GM19438 (cell line): ENCODE results near the gene GATM.

Experiments
- ATAC-seq: cut with Tn5 transposase; IDR thresholded peaks from one replicate; pipeline ENCODE4 v1.9.1; 2021; ENCODE audit warnings: low read depth; ENCODE audit not compliant: unreplicated experiment

The GATM gene, protein sequence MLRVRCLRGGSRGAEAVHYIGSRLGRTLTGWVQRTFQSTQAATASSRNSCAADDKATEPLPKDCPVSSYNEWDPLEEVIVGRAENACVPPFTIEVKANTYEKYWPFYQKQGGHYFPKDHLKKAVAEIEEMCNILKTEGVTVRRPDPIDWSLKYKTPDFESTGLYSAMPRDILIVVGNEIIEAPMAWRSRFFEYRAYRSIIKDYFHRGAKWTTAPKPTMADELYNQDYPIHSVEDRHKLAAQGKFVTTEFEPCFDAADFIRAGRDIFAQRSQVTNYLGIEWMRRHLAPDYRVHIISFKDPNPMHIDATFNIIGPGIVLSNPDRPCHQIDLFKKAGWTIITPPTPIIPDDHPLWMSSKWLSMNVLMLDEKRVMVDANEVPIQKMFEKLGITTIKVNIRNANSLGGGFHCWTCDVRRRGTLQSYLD

DNA sequence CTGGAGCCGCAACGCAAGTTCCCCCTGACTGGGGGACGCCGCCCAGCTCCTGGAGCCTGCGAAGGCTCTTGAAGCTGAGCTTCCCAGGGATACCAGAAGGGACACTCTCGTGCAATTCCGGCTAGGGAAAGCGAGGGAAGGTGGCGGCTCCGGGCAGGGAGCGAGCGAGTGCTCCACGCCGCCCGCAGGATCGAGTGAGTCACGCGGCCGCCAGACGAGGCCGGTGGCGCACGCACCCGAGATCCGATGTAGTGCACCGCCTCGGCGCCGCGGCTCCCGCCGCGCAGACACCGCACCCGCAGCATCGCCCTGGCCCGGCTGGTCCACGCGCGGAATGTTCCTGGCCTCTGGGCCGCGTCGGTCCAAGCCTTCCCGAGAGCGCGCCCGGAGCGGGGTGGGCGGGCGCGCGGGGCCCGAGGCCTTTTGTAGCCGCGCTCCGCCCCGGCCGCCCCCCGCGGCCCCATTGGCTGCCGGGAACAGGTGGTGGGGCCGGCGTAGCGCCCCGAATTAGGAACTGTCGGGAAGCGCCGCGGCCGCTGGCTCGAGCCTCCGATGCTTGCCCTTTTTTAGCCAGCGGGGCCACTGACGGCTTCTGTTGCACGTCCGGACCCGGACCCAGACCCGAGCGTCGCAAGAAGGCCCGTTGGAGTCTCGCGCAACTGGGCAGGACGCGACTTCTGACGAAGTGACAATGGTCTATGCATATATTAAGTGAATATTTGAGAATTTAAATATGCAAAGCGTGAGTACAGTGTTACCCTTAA lies at the start of gene GATM:
Gene GATM, minus strand, starts transcription at position 396 of the 764 bp plus-strand sequence. Its CDS starts 91 bp downstream, at position 305.
- peak; percentile 80 for ATAC-seq

DNA sequence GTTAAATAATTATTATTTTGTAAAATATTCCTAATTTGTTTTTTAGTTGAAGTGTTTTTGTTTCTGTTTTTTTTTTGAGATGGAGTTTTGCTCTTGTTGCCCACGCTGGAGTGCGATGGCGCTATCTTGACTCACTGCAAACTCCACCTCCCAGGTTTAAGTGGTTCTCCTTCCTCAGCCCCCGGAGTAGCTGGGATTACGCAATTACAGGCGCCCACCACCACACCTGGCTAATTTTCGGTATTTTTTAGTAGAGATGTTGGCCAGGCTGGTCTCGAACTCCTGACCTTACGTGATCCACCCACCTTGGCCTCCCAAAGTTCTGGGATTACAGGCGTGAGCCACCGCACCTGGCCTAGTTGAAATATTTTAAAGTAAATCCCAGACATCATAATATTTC lies 48.7 kb upstream of the GATM start:
- ATAC-seq, result no peak

DNA sequence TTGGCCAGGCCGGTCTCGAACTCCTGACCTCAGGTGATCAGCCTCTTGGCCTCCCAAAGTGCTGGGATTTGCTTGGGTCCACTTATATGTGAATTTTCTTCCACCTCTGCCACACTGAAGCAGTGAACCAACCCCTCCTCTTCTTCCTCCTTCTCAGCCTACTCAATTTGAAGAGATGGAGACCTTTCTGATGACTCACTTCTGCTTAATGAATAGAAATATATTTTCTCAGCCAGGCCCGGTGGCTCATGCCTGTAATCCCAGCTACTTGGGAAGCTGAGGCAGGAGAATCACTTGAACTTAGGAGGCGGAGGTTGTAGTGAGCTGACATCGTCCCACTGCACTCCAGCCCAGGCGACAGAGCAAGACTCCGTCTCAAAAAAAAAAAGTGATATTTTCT lies 46.8 kb upstream of the GATM start:
- ATAC-seq, result no peak

DNA sequence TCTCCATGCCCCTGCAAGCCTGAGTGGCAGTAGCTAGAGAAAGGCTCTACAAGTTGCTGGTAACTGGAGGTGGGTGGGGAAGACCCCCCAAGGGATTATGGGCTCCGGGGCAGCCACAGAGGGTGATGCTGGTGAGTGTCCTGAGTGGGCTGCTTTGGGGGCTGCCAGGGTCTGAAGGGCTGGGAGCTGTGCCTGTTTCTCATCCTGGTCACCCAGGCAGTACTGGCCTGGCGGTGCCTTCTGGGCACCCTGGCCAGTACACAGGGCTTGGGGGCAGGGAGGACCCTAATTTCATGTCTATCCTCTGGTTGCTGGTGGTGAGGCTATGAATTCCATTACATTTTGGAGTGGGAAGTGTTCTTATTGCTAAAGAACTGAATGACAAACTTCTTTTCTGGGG lies 46.1 kb upstream of the GATM start:
- no peak for ATAC-seq

DNA sequence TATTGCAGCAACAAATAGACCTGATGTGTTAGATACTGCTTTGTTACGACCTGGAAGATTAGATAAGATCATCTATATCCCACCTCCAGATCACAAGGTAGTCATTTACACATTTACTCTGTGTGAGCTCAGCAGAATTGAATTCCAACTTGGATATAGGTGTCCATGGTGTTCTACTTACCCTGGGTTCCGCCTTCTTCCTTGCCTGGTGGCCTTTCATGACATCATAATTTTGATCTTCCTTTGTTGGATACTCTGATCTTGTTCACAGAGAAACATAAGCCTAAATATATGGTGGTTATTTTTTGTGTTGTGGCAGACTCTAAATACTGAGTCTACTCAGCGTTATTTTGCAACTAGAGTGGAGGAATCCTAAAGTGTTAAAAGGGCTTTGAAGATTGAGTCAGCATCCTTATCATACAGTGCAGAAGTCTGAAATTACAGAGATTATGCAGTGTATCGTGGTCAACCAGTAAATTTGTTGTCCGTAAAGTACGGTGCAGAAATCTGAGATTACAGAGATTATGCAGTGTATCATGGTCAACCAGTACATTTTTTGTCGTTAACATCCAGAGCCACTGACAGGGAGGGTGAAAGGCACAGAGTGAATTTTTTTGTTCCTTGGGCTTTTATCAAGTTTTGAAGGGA lies 39.1 kb upstream of the GATM start:
- no peak for ATAC-seq

DNA sequence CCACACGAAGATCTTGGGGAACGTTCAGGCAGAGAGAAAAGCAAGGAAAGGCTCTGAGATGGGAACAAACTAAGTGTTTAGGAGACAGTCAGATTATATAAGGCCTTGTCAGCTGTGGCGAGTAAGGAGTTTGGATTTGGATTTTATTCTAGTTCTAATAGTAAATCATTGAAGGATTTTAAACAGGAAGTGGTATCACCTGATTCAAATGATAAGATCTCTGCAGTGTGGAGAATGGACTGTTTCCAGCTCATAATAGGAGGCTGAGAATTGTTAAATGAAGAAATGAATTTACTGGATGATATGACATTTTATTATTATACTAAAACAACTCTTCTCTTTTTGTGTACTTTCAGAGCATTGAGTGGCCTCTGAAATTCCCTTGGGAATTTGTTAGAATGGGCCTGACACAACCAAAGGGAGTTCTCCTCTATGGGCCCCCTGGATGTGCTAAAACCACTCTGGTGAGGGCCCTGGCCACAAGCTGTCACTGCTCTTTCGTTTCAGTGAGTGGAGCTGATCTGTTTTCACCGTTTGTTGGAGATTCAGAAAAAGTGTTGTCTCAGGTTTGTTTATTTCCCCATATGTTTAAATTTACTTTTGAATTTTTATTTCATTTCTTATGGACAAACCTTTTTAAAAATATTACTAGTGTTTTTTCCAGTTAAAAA lies 36.0 kb upstream of the GATM start:
- ATAC-seq, result no peak

DNA sequence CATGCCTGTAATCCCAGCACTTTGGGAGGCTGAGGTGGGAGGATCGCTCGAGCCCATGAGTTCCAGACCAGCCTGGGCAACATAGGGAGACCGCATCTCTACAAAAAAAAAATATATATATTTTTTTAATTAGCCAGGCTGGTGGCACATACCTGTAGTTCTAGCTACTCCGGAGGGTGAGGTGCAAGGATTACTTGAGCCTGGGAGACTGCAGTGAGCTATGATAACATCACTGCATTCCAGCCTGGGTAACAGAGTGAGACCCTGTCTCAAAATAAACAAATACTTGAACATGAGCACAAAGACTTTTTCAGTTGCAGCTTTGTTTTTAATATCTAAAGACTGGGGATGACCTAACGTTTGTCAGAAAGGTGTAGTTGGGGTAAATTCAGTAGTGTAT lies 31.3 kb upstream of the GATM start:
- no peak for ATAC-seq

DNA sequence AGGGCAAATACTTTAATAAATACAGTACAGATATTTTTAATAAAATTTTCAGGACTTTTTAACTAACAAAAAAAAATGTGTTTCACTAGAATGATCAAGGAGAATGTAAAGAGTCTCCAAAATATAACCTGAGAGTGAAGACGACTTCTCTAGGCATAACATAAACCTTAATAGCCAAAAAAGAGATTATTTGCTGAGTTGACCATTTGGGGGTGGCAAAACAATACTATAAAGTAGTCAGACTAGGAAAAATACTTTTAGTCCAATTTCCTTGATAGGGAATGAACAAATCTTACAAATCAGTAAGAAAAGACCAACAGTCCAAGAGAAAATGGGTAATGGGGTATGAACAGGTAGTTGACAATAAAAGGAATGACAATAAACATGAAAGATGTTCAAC lies 29.4 kb upstream of the GATM start:
- ATAC-seq, result no peak

DNA sequence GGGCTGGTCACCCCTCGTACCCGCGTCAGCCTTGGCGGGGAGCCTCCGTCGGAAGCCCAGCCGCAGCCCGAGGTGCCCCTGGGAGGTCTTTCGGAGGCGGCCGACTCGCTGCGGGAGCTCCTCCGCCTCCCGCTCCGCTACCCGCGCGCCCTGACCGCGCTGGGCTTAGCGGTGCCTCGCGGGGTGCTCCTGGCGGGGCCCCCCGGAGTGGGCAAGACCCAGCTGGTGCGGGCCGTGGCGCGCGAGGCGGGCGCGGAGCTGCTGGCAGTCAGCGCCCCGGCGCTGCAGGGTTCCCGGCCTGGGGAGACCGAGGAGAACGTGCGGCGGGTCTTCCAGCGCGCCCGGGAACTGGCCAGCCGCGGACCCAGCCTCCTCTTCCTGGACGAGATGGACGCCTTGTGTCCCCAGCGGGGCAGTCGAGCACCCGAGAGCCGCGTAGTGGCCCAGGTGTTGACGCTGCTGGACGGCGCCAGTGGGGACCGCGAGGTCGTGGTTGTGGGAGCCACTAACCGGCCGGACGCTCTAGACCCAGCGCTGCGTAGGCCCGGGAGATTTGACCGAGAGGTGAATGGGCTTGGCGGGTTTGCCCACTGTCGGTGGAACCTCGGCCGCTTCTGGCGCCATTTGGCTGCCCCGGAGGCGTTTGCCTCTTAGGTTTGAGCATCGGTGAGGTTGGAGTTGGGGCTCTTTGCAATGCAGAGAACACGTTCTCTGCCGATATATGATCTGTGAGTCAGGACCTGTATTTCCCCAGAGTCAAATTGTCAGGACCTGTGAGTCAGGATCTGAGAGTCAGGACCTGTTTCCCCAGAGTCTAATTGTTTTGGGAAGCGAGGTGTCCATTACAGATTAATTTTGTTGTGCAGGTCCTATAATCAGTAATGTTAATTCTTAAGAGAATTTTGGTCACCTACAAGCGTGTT lies 24.9 kb upstream of the GATM start:
- ATAC-seq, result peak; percentile 38

DNA sequence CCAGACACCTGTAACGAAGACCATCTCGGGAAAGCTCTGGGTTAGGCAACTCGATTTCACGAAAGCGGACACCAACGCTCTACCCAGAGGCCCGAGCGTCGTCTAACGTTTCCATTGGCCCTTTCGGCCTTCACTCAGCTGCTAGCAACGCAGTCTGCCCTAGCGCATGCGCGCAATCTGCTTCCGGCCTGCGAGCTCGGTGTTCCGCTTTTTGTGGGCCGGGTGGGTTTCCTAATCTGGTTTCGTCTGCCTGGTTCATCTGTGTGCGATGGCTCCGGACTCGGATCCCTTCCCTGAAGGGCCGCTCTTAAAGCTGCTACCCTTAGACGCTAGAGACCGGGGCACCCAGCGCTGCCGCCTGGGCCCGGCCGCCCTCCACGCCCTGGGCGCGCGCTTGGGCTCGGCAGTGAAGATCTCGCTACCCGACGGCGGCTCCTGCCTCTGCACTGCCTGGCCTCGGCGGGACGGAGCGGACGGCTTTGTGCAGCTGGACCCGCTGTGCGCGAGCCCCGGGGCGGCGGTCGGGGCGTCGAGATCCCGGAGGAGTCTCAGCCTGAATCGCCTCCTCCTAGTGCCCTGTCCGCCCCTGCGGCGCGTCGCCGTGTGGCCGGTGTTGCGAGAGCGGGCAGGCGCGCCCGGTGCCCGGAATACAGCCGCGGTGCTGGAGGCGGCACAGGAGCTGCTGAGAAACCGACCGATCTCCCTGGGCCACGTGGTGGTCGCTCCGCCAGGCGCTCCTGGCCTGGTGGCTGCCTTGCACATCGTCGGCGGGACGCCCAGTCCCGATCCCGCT lies 24.0 kb upstream of the GATM start:
- peak; percentile 74 for ATAC-seq

DNA sequence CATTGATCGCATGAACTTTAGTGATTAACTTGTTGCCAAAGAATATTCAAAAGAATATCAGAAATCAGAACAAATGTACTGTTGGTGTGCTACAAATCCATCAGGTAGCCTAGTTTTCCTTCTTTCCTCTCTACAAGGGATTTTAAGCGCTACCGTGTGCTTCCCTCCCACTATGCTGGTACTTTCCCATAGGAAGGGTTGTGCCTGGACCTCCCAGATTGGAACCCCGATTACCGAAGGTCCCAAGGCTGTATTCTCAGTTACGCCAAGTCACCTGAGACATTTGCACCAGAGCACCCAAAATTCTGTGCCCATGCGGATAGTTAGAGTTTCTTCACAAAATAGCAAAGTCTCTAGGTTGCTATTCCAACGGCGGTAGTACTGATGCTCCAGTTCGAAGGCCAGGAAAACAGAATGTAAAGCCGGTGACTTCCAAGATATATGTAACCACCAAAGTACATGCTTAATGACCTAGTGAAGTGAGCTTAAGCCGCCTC lies 23.4 kb upstream of the GATM start:
- ATAC-seq, result no peak

DNA sequence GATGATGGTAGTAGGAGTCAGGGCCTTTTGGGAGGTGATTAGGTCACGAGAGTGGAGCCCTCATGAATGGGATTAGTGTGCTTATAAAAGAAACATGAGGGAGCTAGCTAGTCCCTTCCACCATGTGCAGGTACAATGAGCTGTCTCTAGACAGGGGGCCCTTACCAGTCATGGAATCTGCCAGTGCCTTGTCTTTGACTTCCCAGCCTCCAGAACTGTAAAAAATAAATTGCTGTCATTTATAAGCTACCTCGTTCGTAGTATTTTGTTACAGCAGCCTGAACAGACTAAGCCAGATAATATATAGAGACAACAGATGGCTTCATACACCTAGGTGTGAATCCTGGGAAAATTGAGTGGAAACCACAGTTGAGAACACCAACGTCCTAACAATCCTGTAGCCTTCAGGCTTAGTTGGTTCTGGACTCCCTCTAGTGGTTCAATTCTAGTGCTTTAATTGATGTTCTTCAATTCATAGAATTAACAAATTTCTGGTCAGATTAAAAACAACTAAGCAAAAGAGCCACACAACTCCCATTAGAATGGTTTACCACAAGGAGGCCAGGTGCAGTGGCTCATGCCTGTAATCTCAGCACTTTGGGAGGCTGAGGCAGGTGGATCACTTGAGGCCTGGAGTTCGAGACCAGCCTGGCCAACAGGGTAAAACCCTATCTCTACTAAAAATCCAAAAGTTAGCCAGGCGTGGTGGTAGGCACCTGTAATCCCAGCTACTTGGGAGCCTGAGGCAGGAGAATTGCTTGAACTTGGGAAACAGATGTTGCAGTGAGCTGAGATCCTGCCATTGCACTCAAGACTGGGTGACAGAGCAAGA lies 21.3 kb upstream of the GATM start:
- ATAC-seq, result no peak

DNA sequence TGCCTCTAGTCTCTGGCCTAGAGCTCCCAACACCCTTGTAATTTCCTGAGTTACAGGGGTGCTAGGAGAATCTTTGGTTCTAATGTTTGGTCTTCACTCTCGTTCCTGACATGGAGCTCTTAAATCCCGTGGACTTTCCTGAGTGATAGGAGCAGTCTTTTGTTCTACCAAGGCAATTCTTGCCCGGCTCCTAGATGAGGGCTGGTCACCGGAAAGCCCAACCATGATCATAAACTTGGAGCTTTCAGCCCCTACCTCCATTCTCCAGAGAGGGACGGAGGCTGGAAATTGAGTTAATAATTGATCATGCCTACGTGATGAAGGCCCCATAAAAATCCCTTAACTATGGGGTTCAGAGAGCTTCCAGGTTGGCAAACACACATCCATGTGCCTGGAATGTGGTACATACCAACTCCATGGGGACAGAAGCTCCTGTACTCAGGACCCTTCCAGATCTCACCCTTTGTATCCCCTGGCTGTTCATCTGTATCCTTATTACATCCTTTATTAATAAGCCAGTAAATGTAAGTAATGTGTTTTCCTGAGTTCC lies 18.8 kb upstream of the GATM start:
- ATAC-seq, result no peak

DNA sequence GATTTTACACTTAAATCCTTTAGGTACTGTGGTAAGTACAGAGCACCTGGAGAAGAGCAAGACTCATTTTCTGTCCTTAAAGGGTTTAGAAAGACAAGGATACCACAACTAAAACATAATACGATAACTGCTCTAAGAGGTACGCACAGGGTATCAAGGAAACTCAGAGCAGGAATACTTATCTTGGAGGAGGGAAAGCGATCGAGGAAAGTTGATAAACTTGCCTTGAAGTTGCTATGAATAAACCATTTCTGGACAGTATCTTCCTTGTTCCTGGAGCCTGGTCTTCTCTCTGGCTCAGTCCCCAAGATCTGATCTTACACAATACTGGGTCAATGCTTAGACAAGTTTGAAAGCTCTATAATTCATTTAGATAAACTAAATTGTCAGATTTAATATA lies 17.6 kb upstream of the GATM start:
- ATAC-seq, result no peak

DNA sequence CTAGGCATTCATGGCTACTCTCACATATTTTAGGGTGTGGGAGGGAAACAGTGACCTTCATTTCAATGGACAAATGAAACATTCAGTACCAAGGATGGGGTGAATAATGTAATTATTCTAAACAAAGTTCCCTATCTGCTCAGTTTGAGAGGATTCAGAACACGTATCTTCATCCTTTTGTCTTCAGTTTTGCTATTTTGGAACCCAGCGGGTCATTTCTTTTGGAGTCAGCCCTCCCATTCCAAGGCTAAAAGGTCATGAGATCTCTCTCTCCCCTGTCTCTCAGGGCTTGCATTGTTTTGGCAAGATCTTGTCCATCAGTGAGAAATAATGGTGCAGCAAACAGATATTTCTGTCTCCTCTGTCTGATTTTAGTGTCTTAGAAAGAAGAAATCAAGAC lies 16.3 kb upstream of the GATM start:
- ATAC-seq, result no peak

DNA sequence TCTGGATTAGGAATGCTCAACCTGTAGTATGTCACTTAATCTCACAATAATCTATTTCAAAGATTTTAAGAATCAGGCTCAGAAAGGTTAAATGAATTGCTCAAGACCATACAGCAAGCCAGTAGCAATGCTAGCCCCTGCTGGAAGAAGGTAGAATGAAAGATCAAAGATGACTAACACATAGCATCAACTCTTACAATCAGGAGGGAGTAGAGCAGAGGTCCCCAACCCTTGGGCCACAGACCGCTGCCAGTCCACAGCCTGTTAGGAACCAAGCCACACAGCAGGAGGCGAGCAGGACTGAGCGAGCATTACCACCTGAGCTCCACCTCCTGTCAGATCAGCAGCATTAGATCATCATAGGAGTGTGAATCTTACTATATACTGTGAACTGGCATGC lies 15.5 kb upstream of the GATM start:
- no peak for ATAC-seq

DNA sequence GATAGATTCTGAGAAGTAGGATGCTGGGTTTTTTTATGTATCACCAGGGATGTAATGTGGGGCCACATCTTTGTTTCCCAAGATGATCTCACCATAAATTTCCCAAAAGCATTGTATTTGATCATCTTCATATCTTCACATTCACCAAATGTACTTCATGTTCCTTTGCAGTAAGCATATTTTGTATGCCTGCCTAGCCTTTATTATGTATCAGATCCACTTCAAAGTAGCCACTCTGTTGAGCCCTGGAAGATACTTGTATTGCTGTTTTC lies 14.2 kb upstream of the GATM start:
- ATAC-seq, result no peak
